ENCODE measurements around the gene CABP7. TPM values are rescaled to one million over a fixed set of nuclear protein-coding genes. Genes with fewer than 3 reads are reported as not detected.

CABP7 gene
- total and polyA plus RNA-seq, 2 experiments from 2014 or later: 0.06 to 0.24 TPM

DNA sequence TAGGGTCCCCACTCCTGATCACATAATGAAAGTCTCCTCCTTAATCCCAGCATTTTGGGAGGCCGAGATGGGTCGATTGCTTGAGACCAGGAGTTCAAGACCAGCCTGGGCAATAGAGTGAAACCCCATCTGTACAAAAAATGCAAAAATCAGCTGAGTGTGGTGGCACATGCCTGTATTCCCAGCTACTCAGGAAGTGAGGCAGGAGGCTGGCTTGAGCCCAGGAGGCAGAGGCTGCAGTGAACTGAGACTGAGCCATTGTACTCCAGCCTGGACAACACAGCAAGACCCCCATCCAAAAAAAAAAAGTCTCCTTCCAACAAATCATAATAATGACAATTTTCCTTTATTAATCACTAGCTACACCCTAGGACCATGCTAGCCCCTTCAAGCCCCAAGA, 31.9 kb downstream of the CABP7 start (continued):
- TF ChIP-seq, protein P1, sequence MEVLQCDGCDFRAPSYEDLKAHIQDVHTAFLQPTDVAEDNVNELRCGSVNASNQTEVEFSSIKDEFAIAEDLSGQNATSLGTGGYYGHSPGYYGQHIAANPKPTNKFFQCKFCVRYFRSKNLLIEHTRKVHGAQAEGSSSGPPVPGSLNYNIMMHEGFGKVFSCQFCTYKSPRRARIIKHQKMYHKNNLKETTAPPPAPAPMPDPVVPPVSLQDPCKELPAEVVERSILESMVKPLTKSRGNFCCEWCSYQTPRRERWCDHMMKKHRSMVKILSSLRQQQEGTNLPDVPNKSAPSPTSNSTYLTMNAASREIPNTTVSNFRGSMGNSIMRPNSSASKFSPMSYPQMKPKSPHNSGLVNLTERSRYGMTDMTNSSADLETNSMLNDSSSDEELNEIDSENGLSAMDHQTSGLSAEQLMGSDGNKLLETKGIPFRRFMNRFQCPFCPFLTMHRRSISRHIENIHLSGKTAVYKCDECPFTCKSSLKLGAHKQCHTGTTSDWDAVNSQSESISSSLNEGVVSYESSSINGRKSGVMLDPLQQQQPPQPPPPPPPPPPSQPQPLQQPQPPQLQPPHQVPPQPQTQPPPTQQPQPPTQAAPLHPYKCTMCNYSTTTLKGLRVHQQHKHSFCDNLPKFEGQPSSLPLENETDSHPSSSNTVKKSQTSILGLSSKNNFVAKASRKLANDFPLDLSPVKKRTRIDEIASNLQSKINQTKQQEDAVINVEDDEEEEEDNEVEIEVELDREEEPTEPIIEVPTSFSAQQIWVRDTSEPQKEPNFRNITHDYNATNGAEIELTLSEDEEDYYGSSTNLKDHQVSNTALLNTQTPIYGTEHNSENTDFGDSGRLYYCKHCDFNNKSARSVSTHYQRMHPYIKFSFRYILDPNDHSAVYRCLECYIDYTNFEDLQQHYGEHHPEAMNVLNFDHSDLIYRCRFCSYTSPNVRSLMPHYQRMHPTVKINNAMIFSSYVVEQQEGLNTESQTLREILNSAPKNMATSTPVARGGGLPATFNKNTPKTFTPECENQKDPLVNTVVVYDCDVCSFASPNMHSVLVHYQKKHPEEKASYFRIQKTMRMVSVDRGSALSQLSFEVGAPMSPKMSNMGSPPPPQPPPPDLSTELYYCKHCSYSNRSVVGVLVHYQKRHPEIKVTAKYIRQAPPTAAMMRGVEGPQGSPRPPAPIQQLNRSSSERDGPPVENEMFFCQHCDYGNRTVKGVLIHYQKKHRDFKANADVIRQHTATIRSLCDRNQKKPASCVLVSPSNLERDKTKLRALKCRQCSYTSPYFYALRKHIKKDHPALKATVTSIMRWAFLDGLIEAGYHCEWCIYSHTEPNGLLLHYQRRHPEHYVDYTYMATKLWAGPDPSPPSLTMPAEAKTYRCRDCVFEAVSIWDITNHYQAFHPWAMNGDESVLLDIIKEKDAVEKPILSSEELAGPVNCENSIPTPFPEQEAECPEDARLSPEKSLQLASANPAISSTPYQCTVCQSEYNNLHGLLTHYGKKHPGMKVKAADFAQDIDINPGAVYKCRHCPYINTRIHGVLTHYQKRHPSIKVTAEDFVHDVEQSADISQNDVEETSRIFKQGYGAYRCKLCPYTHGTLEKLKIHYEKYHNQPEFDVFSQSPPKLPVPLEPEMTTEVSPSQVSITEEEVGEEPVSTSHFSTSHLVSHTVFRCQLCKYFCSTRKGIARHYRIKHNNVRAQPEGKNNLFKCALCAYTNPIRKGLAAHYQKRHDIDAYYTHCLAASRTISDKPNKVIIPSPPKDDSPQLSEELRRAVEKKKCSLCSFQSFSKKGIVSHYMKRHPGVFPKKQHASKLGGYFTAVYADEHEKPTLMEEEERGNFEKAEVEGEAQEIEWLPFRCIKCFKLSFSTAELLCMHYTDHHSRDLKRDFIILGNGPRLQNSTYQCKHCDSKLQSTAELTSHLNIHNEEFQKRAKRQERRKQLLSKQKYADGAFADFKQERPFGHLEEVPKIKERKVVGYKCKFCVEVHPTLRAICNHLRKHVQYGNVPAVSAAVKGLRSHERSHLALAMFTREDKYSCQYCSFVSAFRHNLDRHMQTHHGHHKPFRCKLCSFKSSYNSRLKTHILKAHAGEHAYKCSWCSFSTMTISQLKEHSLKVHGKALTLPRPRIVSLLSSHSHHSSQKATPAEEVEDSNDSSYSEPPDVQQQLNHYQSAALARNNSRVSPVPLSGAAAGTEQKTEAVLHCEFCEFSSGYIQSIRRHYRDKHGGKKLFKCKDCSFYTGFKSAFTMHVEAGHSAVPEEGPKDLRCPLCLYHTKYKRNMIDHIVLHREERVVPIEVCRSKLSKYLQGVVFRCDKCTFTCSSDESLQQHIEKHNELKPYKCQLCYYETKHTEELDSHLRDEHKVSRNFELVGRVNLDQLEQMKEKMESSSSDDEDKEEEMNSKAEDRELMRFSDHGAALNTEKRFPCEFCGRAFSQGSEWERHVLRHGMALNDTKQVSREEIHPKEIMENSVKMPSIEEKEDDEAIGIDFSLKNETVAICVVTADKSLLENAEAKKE (CRISPR knock-in tag; IDR thresholded peaks at IDR 0.05): no peak
- TF ChIP-seq NANOG (IDR thresholded peaks at IDR 0.05; ENCODE audit: borderline replicate concordance): no peak
- TF ChIP-seq STAT1 (IDR thresholded peaks at IDR 0.05; ENCODE audit: unreplicated experiment): no peak
- no peak for TF ChIP-seq JUNB (IDR thresholded peaks at IDR 0.05; ENCODE audit: unreplicated experiment)
- no peak for TF ChIP-seq EZH2 (IDR thresholded peaks at IDR 0.05; ENCODE audit: low read depth, unreplicated experiment)
- no peak for TF ChIP-seq ZNF114 (CRISPR knock-in tag; IDR thresholded peaks at IDR 0.05)

- no peaks in the 10 kb centered on the region for H3K4me1 ChIP-seq (ENCODE audit: insufficient read depth)
- no peaks in the 10 kb centered on the region for H3K9me2 ChIP-seq (ENCODE audit: insufficient read depth)
- H3K27me3 ChIP-seq (ENCODE audit: insufficient read depth): no peaks in the 10 kb centered on the region
- no peak overlapping the region for H3K4me2 ChIP-seq
- no peak overlapping the region for H3K27ac Mint-ChIP-seq
- H3K36me3 Mint-ChIP-seq (ENCODE audit: low read depth): no peaks in the 10 kb centered on the region
- no peak overlapping the region for H3K4me3 Mint-ChIP-seq
- H4K20me1 ChIP-seq (replicated peaks; ENCODE audit: insufficient read depth): no peaks in the 10 kb centered on the region
- DNase-seq (ENCODE audit: low spot score): no peak
- no peak overlapping the region for H3K4me3 ChIP-seq
- H3K4me1 Mint-ChIP-seq: no peaks in the 10 kb centered on the region; the same call in 2 of the 3 replicates
- no peak for ATAC-seq
- no peaks in the 10 kb centered on the region for H3K79me2 ChIP-seq (replicated peaks; ENCODE audit: insufficient read depth)
- no peak overlapping the region for H3K27ac ChIP-seq (ENCODE audit: low read depth)
- H3F3A ChIP-seq (replicated peaks; ENCODE audit: low read depth): no peaks in the 10 kb centered on the region
- H3K36me3 ChIP-seq (ENCODE audit: insufficient read depth): no peaks in the 10 kb centered on the region
- H3K9me3 Mint-ChIP-seq: no peaks in the 10 kb centered on the region; the same call in 2 of the 3 replicates
- no peak overlapping the region for H2AFZ ChIP-seq
- H3K27me3 Mint-ChIP-seq (ENCODE audit: insufficient read depth, low read depth, poor library complexity): peaks cover 6% of the 10 kb centered on the region
- no peak for TF ChIP-seq JUNB (IDR thresholded peaks at IDR 0.05; ENCODE audit: unreplicated experiment)
- TF ChIP-seq ZNF114 (CRISPR knock-in tag; IDR thresholded peaks at IDR 0.05): no peak
- no peak for TF ChIP-seq EZH2 (IDR thresholded peaks at IDR 0.05; ENCODE audit: low read depth, unreplicated experiment)
- TF ChIP-seq, protein P2, sequence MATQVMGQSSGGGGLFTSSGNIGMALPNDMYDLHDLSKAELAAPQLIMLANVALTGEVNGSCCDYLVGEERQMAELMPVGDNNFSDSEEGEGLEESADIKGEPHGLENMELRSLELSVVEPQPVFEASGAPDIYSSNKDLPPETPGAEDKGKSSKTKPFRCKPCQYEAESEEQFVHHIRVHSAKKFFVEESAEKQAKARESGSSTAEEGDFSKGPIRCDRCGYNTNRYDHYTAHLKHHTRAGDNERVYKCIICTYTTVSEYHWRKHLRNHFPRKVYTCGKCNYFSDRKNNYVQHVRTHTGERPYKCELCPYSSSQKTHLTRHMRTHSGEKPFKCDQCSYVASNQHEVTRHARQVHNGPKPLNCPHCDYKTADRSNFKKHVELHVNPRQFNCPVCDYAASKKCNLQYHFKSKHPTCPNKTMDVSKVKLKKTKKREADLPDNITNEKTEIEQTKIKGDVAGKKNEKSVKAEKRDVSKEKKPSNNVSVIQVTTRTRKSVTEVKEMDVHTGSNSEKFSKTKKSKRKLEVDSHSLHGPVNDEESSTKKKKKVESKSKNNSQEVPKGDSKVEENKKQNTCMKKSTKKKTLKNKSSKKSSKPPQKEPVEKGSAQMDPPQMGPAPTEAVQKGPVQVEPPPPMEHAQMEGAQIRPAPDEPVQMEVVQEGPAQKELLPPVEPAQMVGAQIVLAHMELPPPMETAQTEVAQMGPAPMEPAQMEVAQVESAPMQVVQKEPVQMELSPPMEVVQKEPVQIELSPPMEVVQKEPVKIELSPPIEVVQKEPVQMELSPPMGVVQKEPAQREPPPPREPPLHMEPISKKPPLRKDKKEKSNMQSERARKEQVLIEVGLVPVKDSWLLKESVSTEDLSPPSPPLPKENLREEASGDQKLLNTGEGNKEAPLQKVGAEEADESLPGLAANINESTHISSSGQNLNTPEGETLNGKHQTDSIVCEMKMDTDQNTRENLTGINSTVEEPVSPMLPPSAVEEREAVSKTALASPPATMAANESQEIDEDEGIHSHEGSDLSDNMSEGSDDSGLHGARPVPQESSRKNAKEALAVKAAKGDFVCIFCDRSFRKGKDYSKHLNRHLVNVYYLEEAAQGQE (IDR thresholded peaks at IDR 0.05; ENCODE audit: unreplicated experiment): no peak
- no peak for TF ChIP-seq NANOG (IDR thresholded peaks at IDR 0.05; ENCODE audit: borderline replicate concordance)
- no peak for TF ChIP-seq ZNF331 (CRISPR knock-in tag; IDR thresholded peaks at IDR 0.05; ENCODE audit: low read depth)
- no peak for TF ChIP-seq POLR2AphosphoS5 (IDR thresholded peaks at IDR 0.05; ENCODE audit: low read depth)
- TF ChIP-seq, protein P3, sequence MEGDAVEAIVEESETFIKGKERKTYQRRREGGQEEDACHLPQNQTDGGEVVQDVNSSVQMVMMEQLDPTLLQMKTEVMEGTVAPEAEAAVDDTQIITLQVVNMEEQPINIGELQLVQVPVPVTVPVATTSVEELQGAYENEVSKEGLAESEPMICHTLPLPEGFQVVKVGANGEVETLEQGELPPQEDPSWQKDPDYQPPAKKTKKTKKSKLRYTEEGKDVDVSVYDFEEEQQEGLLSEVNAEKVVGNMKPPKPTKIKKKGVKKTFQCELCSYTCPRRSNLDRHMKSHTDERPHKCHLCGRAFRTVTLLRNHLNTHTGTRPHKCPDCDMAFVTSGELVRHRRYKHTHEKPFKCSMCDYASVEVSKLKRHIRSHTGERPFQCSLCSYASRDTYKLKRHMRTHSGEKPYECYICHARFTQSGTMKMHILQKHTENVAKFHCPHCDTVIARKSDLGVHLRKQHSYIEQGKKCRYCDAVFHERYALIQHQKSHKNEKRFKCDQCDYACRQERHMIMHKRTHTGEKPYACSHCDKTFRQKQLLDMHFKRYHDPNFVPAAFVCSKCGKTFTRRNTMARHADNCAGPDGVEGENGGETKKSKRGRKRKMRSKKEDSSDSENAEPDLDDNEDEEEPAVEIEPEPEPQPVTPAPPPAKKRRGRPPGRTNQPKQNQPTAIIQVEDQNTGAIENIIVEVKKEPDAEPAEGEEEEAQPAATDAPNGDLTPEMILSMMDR (conservative IDR thresholded peaks at IDR 0.05; ENCODE audit: low read depth in 2 of 2): no peak
Measured at GRCh38 chr22:29753808-29754657, 34.2 kb downstream of the CABP7 start.
